ENCODE data around the gene COIL.
"Not testable (repeated sequence)": the region's sequence is repeated elsewhere in the genome, so short reads cannot be mapped to it uniquely, and the experiment has no call there.

Gene COIL

GRCh38 chr17:56977673-56978395 lies 17.0 kb upstream of the COIL start, which contains the start of gene SCPEP1:
Gene SCPEP1, plus strand, starts transcription at chr17:56978131. Its CDS starts 29 bp downstream, at chr17:56978160.
- DNase-seq (ENCODE audit: low read depth in 2 of 2): peak; percentile 62 to 72

- DNase-seq (ENCODE audit: low read depth in 2 of 2): no peak
Observed at GRCh38 chr17:56976941-56977608, 16.2 kb upstream of the COIL start.

GRCh38 chr17:56975656-56976055 lies 14.8 kb upstream of the COIL start:
- no peak for DNase-seq (ENCODE audit: low read depth in 2 of 2)

- no peak for DNase-seq (ENCODE audit: low read depth in 2 of 2)
Observed at GRCh38 chr17:56974055-56974454, 13.2 kb upstream of the COIL start.

GRCh38 chr17:56973520-56973919 lies 12.7 kb upstream of the COIL start:
- no peak for DNase-seq (ENCODE audit: low read depth in 2 of 2)

GRCh38 chr17:56972111-56972730 lies 11.4 kb upstream of the COIL start:
- no peak for DNase-seq (ENCODE audit: low read depth in 2 of 2)

GRCh38 chr17:56970974-56971373 lies 10.1 kb upstream of the COIL start:
- DNase-seq (ENCODE audit: low read depth in 2 of 2): no peak

GRCh38 chr17:56966338-56966737 lies 5.5 kb upstream of the COIL start:
- no peak for DNase-seq (ENCODE audit: low read depth in 2 of 2)

- DNase-seq (ENCODE audit: low read depth in 2 of 2): not testable (repeated sequence)
Observed at GRCh38 chr17:56965681-56966080, 4.8 kb upstream of the COIL start.

GRCh38 chr17:56965241-56965640 lies 4.4 kb upstream of the COIL start:
- not testable (repeated sequence) for DNase-seq (ENCODE audit: low read depth in 2 of 2)

GRCh38 chr17:56956992-56957391 lies 3.9 kb downstream of the COIL start:
- no peak for DNase-seq (ENCODE audit: low read depth in 2 of 2)

- no peak for DNase-seq (ENCODE audit: low read depth in 2 of 2)
Observed at GRCh38 chr17:56949595-56949994, 11.3 kb downstream of the COIL start.

GRCh38 chr17:56948491-56948890 lies 12.4 kb downstream of the COIL start:
- DNase-seq (ENCODE audit: low read depth in 2 of 2): no peak

GRCh38 chr17:56947741-56948140 lies 13.1 kb downstream of the COIL start:
- DNase-seq (ENCODE audit: low read depth in 2 of 2): no peak

- no peak for DNase-seq (ENCODE audit: low read depth in 2 of 2)
Observed at GRCh38 chr17:56945938-56946505, 14.8 kb downstream of the COIL start.

GRCh38 chr17:56943505-56944125 lies 17.2 kb downstream of the COIL start:
- DNase-seq (ENCODE audit: low read depth in 2 of 2): no peak

GRCh38 chr17:56939869-56940484 lies 20.9 kb downstream of the COIL start:
- DNase-seq (ENCODE audit: low read depth in 2 of 2): no peak

- not testable (repeated sequence) for DNase-seq (ENCODE audit: low read depth in 2 of 2)
Observed at GRCh38 chr17:56938206-56938605, 22.6 kb downstream of the COIL start.

GRCh38 chr17:56937687-56938086 lies 23.2 kb downstream of the COIL start:
- DNase-seq (ENCODE audit: low read depth in 2 of 2): no peak

- no peak for DNase-seq (ENCODE audit: low read depth in 2 of 2)
Observed at GRCh38 chr17:56936697-56937322, 24.0 kb downstream of the COIL start.

GRCh38 chr17:56935461-56935860 lies 25.4 kb downstream of the COIL start:
- no peak for DNase-seq (ENCODE audit: low read depth in 2 of 2)

Data from stimulated activated CD8-positive, alpha-beta memory T cell treated with anti-CD3 and anti-CD28 coated beads, Interleukin-7, amount 100 ng/mL, for 4 hours (primary cell).